Stomach (tissue), 4 donors: Measurements from ENCODE around the gene ODF2.

ENCODE experiments used
- EP300 ChIP-seq: sonication (generic); formaldehyde crosslinking; IDR thresholded peaks from one replicate; pipeline ENCODE4 v1.6.1; 2017; ENCODE audit warnings: antibody characterized with exemption
- POLR2A ChIP-seq, 4 donors: fragments of 450-650 bp; IDR thresholded peaks; one replicate each; pipeline ENCODE4 v1.6.1; 2016; ENCODE audit warnings: antibody characterized with exemption in 4 of 4, control low read depth in 2 of 4, mild to moderate bottlenecking in 1 of 4, moderate library complexity in 1 of 4
- POLR2AphosphoS5 ChIP-seq, 3 donors: sonication (generic); formaldehyde crosslinking; IDR thresholded peaks; one replicate each; pipeline ENCODE4 v1.6.1; 2016; ENCODE audit warnings: antibody characterized with exemption in 3 of 3
- TF ChIP-seq, protein P1 (sequence below), 7 experiments: fragments of 450-650 bp in 4 of 7; fragments of 200-600 bp in 3 of 7; sonication (generic) in 3 of 7; IDR thresholded peaks; one replicate each; pipeline ENCODE4 v1.5.1; 2016 to 2019; ENCODE audit warnings: antibody characterized with exemption in 7 of 7, control low read depth in 2 of 7, mild to moderate bottlenecking in 1 of 7

- TF ChIP-seq, protein P1, sequence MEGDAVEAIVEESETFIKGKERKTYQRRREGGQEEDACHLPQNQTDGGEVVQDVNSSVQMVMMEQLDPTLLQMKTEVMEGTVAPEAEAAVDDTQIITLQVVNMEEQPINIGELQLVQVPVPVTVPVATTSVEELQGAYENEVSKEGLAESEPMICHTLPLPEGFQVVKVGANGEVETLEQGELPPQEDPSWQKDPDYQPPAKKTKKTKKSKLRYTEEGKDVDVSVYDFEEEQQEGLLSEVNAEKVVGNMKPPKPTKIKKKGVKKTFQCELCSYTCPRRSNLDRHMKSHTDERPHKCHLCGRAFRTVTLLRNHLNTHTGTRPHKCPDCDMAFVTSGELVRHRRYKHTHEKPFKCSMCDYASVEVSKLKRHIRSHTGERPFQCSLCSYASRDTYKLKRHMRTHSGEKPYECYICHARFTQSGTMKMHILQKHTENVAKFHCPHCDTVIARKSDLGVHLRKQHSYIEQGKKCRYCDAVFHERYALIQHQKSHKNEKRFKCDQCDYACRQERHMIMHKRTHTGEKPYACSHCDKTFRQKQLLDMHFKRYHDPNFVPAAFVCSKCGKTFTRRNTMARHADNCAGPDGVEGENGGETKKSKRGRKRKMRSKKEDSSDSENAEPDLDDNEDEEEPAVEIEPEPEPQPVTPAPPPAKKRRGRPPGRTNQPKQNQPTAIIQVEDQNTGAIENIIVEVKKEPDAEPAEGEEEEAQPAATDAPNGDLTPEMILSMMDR (IDR thresholded peaks at IDR 0.05): no peak
- TF ChIP-seq POLR2AphosphoS5 (IDR thresholded peaks at IDR 0.05) (no peak), EP300 (no peak), POLR2A (IDR thresholded peaks at IDR 0.05) (no peak)
Observed at GRCh38 chr9:128408963-128409431, 46.8 kb upstream of the ODF2 start.
